ENCODE results near the gene PINK1.

DNA sequence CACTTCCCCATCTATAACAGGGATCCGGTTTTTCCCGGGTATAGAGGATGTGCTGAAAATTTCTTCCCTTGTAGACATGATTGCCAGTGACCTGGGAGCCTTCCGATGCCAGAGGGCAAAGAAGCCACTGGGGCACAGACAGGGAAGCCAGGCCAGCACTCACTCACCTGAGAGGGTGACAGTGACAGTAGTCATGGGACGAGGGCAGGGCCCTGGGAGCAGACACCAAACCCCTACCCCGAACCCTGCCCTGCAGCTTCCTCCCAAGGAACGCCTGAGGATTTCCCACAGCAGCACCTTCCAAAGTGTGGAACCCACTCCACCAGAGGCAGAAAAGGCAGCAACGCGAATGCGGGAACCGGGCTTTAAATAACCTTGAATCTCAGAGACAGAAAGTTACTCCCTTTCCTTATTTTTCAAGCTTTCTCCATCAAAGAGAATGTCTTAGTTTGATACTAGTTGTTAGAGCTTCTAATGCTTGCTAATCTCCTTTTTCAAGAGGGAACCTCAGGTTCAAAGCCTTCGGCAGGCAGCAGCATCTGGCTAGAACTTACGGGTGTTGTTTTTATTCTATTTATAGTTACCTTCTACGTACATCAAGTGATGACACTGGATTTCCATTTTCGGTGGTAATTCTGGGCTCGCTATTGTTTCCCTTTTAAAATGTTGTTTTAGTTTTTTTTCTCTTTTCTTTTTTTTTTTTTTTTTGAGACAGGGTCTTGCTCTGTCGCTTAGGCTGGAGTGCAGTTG lies 25.1 kb downstream of the PINK1 start:
- TF ChIP-seq, protein P1, sequence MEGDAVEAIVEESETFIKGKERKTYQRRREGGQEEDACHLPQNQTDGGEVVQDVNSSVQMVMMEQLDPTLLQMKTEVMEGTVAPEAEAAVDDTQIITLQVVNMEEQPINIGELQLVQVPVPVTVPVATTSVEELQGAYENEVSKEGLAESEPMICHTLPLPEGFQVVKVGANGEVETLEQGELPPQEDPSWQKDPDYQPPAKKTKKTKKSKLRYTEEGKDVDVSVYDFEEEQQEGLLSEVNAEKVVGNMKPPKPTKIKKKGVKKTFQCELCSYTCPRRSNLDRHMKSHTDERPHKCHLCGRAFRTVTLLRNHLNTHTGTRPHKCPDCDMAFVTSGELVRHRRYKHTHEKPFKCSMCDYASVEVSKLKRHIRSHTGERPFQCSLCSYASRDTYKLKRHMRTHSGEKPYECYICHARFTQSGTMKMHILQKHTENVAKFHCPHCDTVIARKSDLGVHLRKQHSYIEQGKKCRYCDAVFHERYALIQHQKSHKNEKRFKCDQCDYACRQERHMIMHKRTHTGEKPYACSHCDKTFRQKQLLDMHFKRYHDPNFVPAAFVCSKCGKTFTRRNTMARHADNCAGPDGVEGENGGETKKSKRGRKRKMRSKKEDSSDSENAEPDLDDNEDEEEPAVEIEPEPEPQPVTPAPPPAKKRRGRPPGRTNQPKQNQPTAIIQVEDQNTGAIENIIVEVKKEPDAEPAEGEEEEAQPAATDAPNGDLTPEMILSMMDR (conservative IDR thresholded peaks at IDR 0.05), result no peak
- TF ChIP-seq EZH2 (IDR thresholded peaks at IDR 0.05; ENCODE audit: low read depth), result no peak
